ENCODE measurements around the gene DBN1.

The DBN1 gene

DNA sequence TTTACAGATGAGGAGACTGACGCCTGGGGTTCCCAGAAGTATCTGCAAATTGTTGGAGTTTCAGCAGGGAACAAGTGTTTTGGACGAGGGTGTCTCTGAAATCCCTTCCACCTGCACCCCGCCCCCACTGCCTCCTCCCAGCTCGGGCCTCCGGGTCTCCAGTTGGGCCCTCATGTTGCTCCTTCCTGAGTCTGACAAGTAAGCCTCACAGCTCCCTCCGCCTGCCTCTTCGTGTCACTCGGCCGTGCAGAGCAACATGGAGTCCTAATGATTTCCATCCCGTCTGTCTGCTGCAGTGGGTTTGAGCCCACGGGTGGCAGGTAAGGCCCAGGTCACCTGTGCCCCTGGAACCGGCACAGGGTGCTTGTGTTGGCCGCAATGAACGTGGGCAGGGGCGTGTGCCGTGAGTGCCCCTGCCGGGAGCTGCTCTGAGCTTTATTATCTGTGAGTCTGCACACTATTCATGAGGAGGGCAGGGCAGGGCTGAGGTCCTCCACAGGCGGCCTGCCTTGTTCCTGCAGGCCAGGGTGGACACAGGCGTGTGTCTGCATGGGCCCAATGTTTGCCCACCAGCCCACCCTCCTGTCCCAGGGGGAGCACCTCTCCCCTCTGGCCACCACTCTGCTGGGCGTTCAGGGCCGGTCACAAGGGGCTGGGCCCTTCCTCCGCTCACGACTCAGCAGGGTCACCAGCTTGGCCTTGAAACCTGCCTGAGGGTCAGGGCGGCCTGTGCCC lies 30.1 kb upstream of the DBN1 start:
- no peaks in the 10 kb centered on the region for H3K36me3 ChIP-seq (ENCODE audit: insufficient read depth, low read length)
- peaks cover 9% of the 10 kb centered on the region for H3K4me1 ChIP-seq (ENCODE audit: insufficient read depth, low read length)
- H3K27me3 ChIP-seq (ENCODE audit: control insufficient read depth in 1 of 2, insufficient read depth in 2 of 2, low read length in 2 of 2): no peaks in the 10 kb centered on the region
- H3K27ac ChIP-seq (ENCODE audit: low read depth, low read length): no peak overlapping the region
- H3K9ac ChIP-seq (ENCODE audit: low read length): no peak overlapping the region
- H3K9me3 ChIP-seq (ENCODE audit: low read length): no peaks in the 10 kb centered on the region
- H3K4me3 ChIP-seq (ENCODE audit: low read depth in 1 of 2, low read length in 2 of 2): no peak overlapping the region

DNA sequence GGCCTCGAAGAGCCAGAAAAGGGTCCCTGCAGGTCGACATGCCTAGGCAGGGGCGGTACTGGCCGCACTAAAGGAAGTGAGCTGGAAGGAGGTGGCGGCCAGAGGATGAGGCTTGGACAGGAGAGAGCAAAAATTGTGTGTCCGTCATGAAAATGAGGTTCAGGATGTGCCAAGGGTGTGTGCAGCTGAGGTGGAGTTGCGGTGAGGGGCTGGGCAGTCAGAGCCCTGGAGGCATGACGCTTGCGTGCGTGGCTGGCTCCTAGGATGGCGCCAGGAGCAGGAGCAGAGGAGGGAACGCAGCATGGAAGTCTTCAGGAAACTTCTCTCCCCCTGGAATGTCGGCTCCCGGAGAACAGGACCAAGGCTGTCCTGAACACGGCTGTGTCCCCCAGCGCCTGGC lies 29.5 kb upstream of the DBN1 start:
- H3K4me3 ChIP-seq (ENCODE audit: low read depth in 1 of 2, low read length in 2 of 2): no peak overlapping the region
- no peak overlapping the region for H3K9ac ChIP-seq (ENCODE audit: low read length)
- H3K9me3 ChIP-seq (ENCODE audit: low read length): no peaks in the 10 kb centered on the region
- no peaks in the 10 kb centered on the region for H3K36me3 ChIP-seq (ENCODE audit: insufficient read depth, low read length)
- peaks cover 9% of the 10 kb centered on the region for H3K4me1 ChIP-seq (ENCODE audit: insufficient read depth, low read length)
- no peak overlapping the region for H3K27ac ChIP-seq (ENCODE audit: low read depth, low read length)
- no peaks in the 10 kb centered on the region for H3K27me3 ChIP-seq (ENCODE audit: control insufficient read depth in 1 of 2, insufficient read depth in 2 of 2, low read length in 2 of 2)

DNA sequence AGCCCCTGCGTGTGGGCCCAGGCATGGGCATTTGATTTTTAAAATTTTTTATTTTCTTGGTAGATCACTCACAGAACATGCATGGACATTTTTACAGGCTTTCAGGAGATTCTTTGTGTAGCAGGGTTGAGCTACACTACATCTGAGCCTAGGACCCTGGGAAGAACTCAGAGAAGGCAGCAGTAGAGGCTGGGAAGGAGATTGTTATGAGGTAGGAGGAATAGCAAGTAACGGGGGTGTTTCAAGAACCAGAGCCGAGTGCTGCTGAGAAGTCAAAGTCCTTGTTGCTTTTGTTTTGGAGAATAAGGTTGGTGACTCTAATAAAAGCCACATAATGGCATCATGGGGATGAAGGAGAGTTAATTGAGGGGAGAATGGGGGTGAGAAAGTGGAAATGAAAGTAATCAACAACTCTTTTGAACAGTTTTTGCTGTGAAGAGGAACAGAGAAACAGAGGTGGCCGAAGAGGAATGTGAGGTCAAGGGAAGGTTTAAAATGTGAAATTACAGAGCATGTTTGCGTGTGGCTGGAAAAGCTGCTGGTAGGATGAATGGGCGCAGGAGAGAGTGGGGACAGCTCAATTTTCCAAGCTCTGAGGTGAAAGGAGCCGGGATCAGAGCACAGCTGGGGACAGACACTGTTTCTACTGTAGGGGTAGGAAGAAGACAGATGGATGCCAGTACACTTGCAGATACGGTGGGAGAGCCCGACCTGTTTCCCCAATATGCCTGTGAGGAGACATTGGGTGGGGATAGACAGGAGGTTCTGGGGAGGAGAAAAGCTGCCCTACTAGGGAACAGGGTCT lies 28.6 kb upstream of the DBN1 start:
- Histone ChIP-seq H3K4me1 (ENCODE audit: insufficient read depth, low read length) (peaks cover 9% of the 10 kb centered on the region), H3K9me3 (ENCODE audit: low read length) (no peaks in the 10 kb centered on the region), H3K36me3 (ENCODE audit: insufficient read depth, low read length) (no peaks in the 10 kb centered on the region), H3K4me3 (ENCODE audit: low read depth in 1 of 2, low read length in 2 of 2) (no peak overlapping the region), H3K27me3 (ENCODE audit: control insufficient read depth in 1 of 2, insufficient read depth in 2 of 2, low read length in 2 of 2) (no peaks in the 10 kb centered on the region), H3K27ac (ENCODE audit: low read depth, low read length) (no peak overlapping the region), H3K9ac (ENCODE audit: low read length) (no peak overlapping the region)

DNA sequence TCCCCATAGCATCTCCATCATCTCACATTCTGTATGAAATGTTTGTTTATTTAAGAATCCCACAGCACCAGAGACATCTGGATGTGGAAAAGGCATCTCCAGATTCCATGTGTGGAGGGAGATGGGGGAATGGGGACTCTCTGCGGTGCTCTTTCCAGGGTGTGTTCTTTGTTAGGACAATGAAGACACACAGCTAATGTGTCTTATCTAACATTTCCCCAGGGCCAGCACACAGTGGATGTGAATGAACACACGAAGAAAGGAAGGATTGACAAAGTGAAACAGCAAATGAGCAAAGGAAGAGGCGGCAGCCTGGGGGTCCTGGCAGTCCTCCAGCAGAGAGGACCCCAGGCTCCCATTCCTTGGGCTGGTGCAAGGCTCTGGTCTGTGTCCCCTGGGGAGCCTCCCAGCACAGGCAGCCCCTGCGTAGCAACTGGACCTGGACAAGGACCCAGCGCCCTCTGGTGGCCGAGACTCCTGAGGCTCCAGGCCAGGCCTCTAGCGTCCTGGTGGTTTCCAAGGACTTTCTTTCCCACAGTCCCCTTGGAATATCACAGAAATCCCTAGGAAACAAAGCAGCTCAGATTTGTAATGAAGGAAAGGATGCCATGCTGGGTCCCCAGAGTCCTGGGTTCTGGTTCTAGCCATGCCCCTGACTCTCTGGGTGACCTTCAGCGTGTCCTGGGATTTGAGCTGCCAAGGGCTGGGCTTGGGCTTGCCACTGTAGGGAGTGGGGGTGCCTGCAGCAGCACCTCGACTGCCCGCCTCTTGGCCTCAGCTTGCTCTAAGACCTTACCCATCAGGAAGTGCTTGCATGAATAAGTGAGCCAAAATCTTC lies 27.5 kb upstream of the DBN1 start:
- no peak overlapping the region for H3K9ac ChIP-seq (ENCODE audit: low read length)
- H3K9me3 ChIP-seq (ENCODE audit: low read length): no peaks in the 10 kb centered on the region
- peak overlapping the region; percentile 21 for H3K27ac ChIP-seq (ENCODE audit: low read depth, low read length)
- no peaks in the 10 kb centered on the region for H3K36me3 ChIP-seq (ENCODE audit: insufficient read depth, low read length)
- no peaks in the 10 kb centered on the region for H3K27me3 ChIP-seq (ENCODE audit: control insufficient read depth in 1 of 2, insufficient read depth in 2 of 2, low read length in 2 of 2)
- H3K4me1 ChIP-seq (ENCODE audit: insufficient read depth, low read length): peaks cover 14% of the 10 kb centered on the region
- no peak overlapping the region for H3K4me3 ChIP-seq (ENCODE audit: low read depth in 1 of 2, low read length in 2 of 2)

DNA sequence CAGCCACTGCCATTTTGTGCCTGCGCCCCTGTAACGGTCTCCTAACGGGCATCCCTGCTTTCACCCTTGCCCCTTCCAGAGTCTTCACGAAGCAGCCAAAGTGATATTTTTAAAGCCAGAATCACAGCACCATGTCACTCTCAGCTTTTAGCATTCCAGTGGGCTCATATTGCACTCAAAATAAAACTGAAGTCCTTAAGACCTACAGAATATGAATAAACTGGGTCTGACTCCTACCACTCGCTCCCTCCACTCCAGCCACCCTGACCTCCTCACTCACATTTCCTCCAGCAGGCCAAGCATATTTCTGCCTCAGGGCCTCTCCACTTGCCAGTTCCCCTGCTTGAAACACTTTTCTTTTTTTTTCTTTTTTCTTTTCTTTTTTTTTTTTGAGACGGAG lies 26.4 kb upstream of the DBN1 start:
- Histone ChIP-seq H3K4me1 (ENCODE audit: insufficient read depth, low read length) (peaks cover 24% of the 10 kb centered on the region), H3K27me3 (ENCODE audit: control insufficient read depth in 1 of 2, insufficient read depth in 2 of 2, low read length in 2 of 2) (no peaks in the 10 kb centered on the region), H3K36me3 (ENCODE audit: insufficient read depth, low read length) (no peaks in the 10 kb centered on the region), H3K4me3 (ENCODE audit: low read depth in 1 of 2, low read length in 2 of 2) (no peak overlapping the region), H3K27ac (ENCODE audit: low read depth, low read length) (no peak overlapping the region), H3K9me3 (ENCODE audit: low read length) (no peaks in the 10 kb centered on the region), H3K9ac (ENCODE audit: low read length) (no peak overlapping the region)

DNA sequence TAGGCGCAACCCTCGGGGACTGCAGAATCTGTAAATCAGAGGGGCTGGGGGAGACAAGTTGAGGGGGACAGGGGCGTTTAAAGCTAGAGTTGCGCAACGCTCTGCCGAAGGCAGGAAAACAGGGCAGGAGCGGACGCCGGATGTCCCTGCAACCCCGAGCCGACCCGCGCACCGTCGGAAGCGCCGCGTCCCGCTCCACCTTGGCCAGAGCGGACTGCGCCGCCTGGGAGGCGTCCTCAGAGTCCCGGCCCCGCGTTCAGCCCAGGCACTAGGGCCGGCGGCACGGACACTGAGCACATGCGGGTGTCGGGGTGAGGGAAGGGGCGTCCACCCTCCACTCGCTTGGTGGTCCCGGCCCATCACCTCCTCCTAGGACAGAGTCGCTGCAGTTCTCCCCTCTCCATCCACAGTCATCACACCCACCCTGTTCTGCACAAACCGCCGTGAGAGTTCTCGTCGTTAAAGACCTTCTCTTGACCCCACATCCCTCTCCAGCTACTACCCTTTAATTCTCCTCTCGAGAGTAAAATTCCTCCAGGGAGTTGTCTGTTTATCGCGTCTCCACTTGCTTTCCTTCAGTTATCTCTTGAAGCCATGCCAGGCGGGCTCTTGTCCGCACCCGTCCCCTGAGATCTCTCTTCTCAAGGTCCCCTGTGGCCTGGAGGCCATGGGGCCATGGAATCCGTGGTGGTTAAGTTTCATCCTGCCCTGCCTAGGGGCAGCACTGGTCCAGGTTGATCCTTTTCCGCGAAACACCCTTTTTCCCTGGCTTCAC lies 24.8 kb upstream of the DBN1 start:
- Histone ChIP-seq H3K27ac (ENCODE audit: low read depth, low read length) (peak overlapping the region; percentile 57), H3K9me3 (ENCODE audit: low read length) (no peaks in the 10 kb centered on the region), H3K36me3 (ENCODE audit: insufficient read depth, low read length) (peaks cover 11% of the 10 kb centered on the region), H3K27me3 (ENCODE audit: control insufficient read depth in 1 of 2, insufficient read depth in 2 of 2, low read length in 2 of 2) (no peaks in the 10 kb centered on the region), H3K4me1 (ENCODE audit: insufficient read depth, low read length) (peaks cover 37% of the 10 kb centered on the region), H3K9ac (ENCODE audit: low read length) (peak overlapping the region; percentile 63), H3K4me3 (ENCODE audit: low read depth in 1 of 2, low read length in 2 of 2) (peak overlapping the region; percentile 72 to 79)

DNA sequence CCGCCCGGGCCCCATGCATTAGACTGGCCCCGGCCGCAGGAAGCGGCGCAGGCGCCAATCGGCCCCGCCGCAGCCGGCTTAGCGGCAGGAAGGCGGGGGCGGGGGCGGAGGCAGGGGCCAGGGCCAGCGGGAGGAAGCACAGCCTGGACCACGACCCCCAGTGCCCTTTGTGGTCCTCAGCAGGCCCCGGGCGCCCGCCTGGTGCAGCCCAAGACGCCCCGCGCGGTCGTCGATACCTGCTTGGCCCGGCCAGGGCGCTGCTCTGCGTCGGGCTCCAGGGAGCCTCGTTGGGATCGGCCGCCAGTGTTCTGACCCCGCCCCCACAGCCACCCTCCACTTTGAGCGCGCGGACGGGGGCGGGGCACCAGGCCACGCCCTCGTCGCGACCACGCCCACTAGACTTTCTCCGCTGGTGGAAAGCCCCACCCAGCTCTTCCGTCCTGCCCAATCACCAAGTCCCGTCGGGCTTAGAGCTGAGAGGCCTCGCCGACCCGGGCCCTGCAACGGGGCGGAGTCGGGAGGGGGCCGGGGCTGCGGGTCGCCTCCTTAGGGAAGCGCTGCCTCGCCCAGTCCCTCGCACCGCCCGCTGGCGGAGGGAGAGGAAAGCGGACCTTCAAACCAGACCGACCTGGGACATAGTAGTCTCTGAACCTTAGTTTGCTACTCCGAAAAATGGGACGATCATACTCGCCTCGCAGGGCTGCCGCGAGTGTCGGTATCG lies 24.0 kb upstream of the DBN1 start, which contains the start of gene PDLIM7:
PDLIM7 (minus strand) TSS at position 313 of the 721 bp plus-strand sequence. CDS start 1,092 bp downstream, outside the sequence.
- Histone ChIP-seq H3K27me3 (ENCODE audit: control insufficient read depth in 1 of 2, insufficient read depth in 2 of 2, low read length in 2 of 2) (no peaks in the 10 kb centered on the region), H3K9ac (ENCODE audit: low read length) (peak within 1 kb of the TSS; percentile 81), H3K36me3 (ENCODE audit: insufficient read depth, low read length) (peaks cover 17% of the 10 kb centered on the region), H3K4me3 (ENCODE audit: low read depth in 1 of 2, low read length in 2 of 2) (peak within 1 kb of the TSS; percentile 79 to 88), H3K4me1 (ENCODE audit: insufficient read depth, low read length) (peaks cover 44% of the 10 kb centered on the region), H3K9me3 (ENCODE audit: low read length) (no peaks in the 10 kb centered on the region), H3K27ac (ENCODE audit: low read depth, low read length) (peak within 1 kb of the TSS; percentile 100)

DNA sequence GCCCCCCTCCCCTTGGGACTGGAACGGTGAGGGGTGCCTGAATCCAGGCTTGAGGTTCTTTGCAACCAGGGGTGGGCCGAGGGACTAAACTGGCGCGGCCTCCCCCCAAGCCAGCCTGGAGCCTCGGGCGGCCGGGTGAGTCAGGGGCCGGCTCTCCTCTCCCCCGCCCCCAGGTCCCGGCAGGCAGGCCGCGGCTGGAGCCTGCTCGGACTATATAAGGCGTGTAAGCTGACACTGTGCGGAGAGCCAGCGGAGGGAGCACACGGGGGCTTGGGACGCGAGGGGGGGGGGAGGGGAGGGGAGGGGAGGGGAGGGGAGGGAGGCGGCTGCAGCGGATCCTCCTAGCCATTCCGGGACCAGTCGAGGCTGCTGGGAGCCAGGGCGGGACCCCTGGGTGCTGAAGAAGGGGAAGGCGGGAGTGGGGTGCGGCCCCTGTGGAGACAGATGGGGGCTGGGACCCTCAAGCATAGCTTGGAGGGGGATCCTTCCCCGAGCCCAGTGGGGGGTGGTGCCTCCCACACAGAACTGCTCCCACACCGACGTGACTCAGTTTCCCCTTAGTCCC lies 23.4 kb upstream of the DBN1 start:
- H3K4me1 ChIP-seq (ENCODE audit: insufficient read depth, low read length): peaks cover 49% of the 10 kb centered on the region
- H3K36me3 ChIP-seq (ENCODE audit: insufficient read depth, low read length): peaks cover 21% of the 10 kb centered on the region
- peak overlapping the region; percentile 79 to 88 for H3K4me3 ChIP-seq (ENCODE audit: low read depth in 1 of 2, low read length in 2 of 2)
- no peaks in the 10 kb centered on the region for H3K9me3 ChIP-seq (ENCODE audit: low read length)
- H3K9ac ChIP-seq (ENCODE audit: low read length): peak overlapping the region; percentile 81
- no peaks in the 10 kb centered on the region for H3K27me3 ChIP-seq (ENCODE audit: control insufficient read depth in 1 of 2, insufficient read depth in 2 of 2, low read length in 2 of 2)
- peak overlapping the region; percentile 100 for H3K27ac ChIP-seq (ENCODE audit: low read depth, low read length)

DNA sequence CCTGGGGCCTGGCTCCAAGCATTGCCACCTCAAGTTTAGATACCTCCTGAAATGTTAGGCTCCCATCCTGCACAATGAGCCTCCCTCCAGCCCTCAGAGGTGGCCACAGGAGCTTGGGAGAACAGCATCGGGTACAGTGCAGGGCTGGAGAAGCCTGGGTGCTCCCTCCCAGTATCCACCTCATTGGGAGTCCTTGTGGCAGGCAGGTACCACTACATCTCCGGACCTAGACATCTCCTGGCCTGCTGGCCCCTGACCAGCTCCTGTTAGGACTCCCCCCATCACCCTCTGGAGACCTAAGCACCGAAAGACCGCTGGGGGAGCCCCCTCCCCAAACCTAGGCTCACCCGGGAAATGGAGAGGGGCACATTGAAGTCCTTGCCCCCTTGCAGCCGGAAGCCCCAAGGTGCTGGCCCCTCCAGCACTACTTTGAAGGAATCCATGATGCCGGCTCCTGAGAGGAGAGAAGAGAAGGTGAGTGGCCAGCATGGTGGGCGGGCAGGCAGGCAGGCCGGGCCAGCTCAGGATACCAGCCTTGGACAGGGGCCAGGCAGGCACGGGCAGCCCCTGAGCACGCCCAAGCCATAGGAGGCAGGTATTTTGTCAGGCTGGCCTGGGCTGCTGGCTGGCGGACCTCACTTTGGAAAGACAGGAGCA lies 22.8 kb upstream of the DBN1 start:
- Histone ChIP-seq H3K27me3 (ENCODE audit: control insufficient read depth in 1 of 2, insufficient read depth in 2 of 2, low read length in 2 of 2) (no peaks in the 10 kb centered on the region), H3K9ac (ENCODE audit: low read length) (peak overlapping the region; percentile 81), H3K27ac (ENCODE audit: low read depth, low read length) (peak overlapping the region; percentile 100), H3K4me1 (ENCODE audit: insufficient read depth, low read length) (peaks cover 49% of the 10 kb centered on the region), H3K4me3 (ENCODE audit: low read depth in 1 of 2, low read length in 2 of 2) (peak overlapping the region; percentile 64 to 88), H3K9me3 (ENCODE audit: low read length) (no peaks in the 10 kb centered on the region), H3K36me3 (ENCODE audit: insufficient read depth, low read length) (peaks cover 23% of the 10 kb centered on the region)
